BLaER1 treated with 17β-estradiol and CSF1 and Interleukin-3, amounts not matched to agents 10 nM and 100 nM (cell line): ENCODE data around the gene STAT5A.
"Not testable (repeated sequence)": the region's sequence is repeated elsewhere in the genome, so short reads cannot be mapped to it uniquely, and the experiment has no call there.

Experiments used
- H3K27ac ChIP-seq, 11 experiments: shearing (Covaris generic); formaldehyde crosslinking; 2 replicates each; pipeline ENCODE4 v1.8.1; 2022
- H3K27me3 ChIP-seq, 11 experiments: shearing (Covaris generic); formaldehyde crosslinking; 2 replicates each; pipeline ENCODE4 v1.8.1; 2022
- H3K36me3 ChIP-seq, 11 experiments: shearing (Covaris generic); formaldehyde crosslinking; 2 replicates each; pipeline ENCODE4 v1.8.1; 2022
- H3K4me1 ChIP-seq, 10 experiments: shearing (Covaris generic); formaldehyde crosslinking; 2 replicates each; pipeline ENCODE4 v1.8.1; 2022
- H3K4me2 ChIP-seq, 11 experiments: shearing (Covaris generic); formaldehyde crosslinking; 2 replicates each; pipeline ENCODE4 v1.8.1; 2022
- H3K4me3 ChIP-seq, 10 experiments: shearing (Covaris generic); formaldehyde crosslinking; 2 replicates each; pipeline ENCODE4 v1.8.1; 2022
- H3K9ac ChIP-seq, 11 experiments: shearing (Covaris generic); formaldehyde crosslinking; 2 replicates each; pipeline ENCODE4 v1.8.1; 2022
- H3K9me3 ChIP-seq, 11 experiments: shearing (Covaris generic); formaldehyde crosslinking; replicated peaks in 1 of 11; 2 replicates each; pipeline ENCODE4 v1.8.1; 2022
- H4K20me1 ChIP-seq, 11 experiments: shearing (Covaris generic); formaldehyde crosslinking; 2 replicates each; pipeline ENCODE4 v1.8.1; 2022
- Cebpa-rat ChIP-seq, 11 experiments: shearing (Covaris generic); IDR thresholded peaks; 2 replicates each; pipeline ENCODE4 v1.8.1; 2022

Gene STAT5A

DNA sequence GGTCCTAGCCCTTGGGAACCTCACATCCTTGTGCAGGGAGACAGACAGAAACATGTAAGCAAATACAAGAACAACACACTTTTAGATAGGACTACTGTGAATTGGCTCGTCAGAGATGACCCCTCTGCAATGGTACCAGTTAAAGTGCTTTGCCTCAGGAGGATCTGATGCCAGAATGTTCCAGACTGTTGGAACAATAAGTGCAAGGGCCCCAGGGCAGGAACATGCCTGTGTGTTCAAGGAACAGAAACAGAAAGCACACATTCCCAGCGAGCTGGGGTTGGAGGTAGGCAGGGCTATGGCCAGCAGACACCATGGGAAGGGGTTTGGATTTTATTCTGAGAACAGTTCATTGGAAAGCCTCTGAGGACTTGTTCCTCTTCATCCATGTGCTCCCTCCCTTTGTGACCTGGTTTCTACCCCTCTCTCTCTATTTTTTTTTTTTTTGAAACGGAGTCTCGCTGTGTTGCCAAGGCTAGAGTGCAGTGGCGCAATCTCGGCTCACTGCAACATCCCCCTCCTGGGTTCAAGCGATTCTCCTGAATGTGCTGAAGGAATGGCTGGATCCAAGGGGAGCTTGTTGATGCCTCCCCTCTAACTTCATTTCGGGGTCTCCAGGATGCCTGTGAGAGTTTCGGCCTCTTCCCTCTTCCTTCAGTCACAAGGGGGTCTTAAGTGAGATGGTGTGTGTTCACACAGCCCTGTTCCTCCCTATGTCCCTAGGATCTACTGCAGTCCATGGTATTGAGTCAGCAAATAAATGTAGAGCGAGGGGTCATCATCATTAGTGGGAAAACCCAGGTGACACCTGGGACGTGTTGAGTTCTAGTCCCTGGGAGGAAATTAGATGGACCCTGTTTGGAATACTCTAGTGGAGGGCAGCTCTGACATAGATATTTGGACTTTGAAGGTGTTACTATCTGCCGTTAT lies 6.4 kb downstream of the STAT5A start:
- H4K20me1 ChIP-seq: peaks cover 0 to 53% (median 9%) of the 10 kb centered on the region in 11 experiments; a peak in 9 of 22 replicates
- H3K9ac ChIP-seq: no peak overlapping the region
- H3K27ac ChIP-seq: no peak overlapping the region
- H3K4me2 ChIP-seq: no peak overlapping the region
- no peaks in the 10 kb centered on the region for H3K27me3 ChIP-seq
- H3K9me3 ChIP-seq: no peaks in the 10 kb centered on the region
- TF ChIP-seq Cebpa-rat (IDR thresholded peaks at IDR 0.05): no peak
- peaks cover 34 to 96% (median 54%) of the 10 kb centered on the region in 11 experiments for H3K36me3 ChIP-seq
- H3K4me3 ChIP-seq: no peak overlapping the region
- peaks cover 9 to 37% (median 15%) of the 10 kb centered on the region in 10 experiments; a peak in 19 of 20 replicates for H3K4me1 ChIP-seq

DNA sequence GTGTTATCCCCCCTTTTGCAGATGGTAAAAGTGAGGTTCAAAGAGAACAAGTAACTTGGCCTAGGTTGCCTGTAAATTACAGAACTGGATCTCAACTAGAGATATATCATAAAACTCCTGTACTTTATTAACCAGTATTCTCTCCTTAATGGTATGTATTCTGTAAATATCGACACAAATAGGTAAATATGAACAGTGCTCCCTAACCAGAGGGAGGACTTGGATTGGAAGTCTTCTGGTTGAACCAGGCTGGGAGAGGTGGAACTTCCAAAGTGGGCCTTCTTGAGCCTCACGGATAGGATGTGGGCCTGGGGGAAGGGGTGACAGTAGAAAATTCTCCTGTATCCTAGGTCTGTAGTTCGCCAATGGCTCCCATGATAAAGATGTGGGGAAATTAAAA lies 7.7 kb downstream of the STAT5A start:
- H3K9me3 ChIP-seq: no peaks in the 10 kb centered on the region
- H3K9ac ChIP-seq: no peak overlapping the region
- H3K27ac ChIP-seq: no peak overlapping the region
- no peaks in the 10 kb centered on the region for H3K27me3 ChIP-seq
- TF ChIP-seq Cebpa-rat (IDR thresholded peaks at IDR 0.05): no peak
- peaks cover 37 to 89% (median 58%) of the 10 kb centered on the region in 11 experiments for H3K36me3 ChIP-seq
- no peak overlapping the region for H3K4me2 ChIP-seq
- H3K4me1 ChIP-seq: peaks cover 0 to 24% (median 5%) of the 10 kb centered on the region in 10 experiments; a peak in 11 of 20 replicates
- no peak overlapping the region for H3K4me3 ChIP-seq
- peaks cover 0 to 41% (median 0%) of the 10 kb centered on the region in 11 experiments; a peak in 7 of 22 replicates for H4K20me1 ChIP-seq

DNA sequence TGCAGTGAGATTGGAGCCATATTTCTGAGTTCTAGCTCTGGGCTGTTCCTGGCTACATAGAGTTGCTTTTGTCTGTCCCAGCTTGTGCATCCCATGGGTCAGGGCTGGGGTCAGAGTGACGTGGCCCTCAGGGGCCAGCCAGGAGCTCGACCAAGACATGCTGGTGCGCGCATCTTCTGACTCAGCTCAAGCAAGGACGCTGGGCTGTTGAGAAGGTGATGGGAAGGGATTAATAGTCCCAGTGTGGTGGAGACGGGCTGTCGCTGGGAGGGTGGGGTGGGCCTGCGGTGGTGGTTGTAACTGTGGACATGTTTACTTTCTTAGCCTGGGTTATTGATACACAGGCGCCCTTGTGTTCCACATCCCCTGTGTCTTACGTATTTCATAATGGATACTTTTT lies 9.5 kb downstream of the STAT5A start:
- H3K27ac ChIP-seq, H3K4me3 ChIP-seq, H3K27me3 ChIP-seq, H3K4me2 ChIP-seq, H3K9ac ChIP-seq, H3K9me3 ChIP-seq: not testable (repeated sequence)
- Histone ChIP-seq H3K4me1 (0 out of 20 replicates have a peak, but pooled peaks cover 0 to 11% (median 0%) of the 10 kb centered on the region in 10 experiments), H3K36me3 (peaks cover 53 to 89% (median 69%) of the 10 kb centered on the region in 11 experiments), H4K20me1 (peaks cover 0 to 28% (median 0%) of the 10 kb centered on the region in 11 experiments; a peak in 5 of 22 replicates)

DNA sequence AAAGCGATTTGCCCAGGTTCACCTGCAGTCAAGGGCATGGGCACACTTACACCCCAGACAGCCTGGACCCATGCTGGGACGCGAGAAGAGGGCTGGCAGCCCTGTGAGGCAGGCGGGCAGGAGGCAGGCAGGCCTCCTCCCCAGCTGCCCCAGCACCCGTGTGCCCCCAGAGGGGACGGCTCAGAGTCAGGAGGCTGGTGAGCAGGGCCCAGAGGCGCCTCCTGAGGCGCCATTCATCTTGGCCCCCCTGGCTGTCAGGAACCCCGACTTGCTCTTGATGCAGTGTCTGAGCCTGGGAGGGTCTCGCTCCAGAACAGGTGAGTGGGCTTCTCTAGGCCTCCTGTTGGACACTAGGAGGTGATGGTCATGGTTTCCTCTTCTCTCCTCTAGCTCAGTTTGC lies 11.1 kb downstream of the STAT5A start:
- H3K9me3 ChIP-seq, H3K27me3 ChIP-seq, H3K4me2 ChIP-seq, H3K9ac ChIP-seq, H3K4me3 ChIP-seq, H3K4me1 ChIP-seq, H3K27ac ChIP-seq: not testable (repeated sequence)
- Histone ChIP-seq H4K20me1 (peaks cover 0 to 30% (median 0%) of the 10 kb centered on the region in 11 experiments; a peak in 6 of 22 replicates), H3K36me3 (peaks cover 62 to 89% (median 69%) of the 10 kb centered on the region in 11 experiments)

DNA sequence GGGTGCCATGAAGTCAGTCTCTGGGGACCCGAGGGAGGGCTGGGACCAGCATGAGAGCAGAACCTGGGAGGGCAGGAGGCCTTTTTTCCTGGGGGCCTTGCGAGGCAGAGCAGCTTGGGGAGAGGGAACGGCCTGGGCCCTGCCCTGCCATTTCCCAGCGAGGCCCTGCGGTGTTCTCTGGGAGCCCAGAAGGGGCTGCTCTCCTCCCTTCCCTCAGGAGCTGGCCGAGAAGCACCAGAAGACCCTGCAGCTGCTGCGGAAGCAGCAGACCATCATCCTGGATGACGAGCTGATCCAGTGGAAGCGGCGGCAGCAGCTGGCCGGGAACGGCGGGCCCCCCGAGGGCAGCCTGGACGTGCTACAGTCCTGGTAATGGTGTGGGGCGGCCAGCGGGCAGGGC lies 11.6 kb downstream of the STAT5A start:
- Histone ChIP-seq H4K20me1 (peaks cover 0 to 32% (median 0%) of the 10 kb centered on the region in 11 experiments; a peak in 5 of 22 replicates), H3K36me3 (peaks cover 60 to 89% (median 70%) of the 10 kb centered on the region in 11 experiments)
- H3K4me3 ChIP-seq, H3K4me1 ChIP-seq, H3K27ac ChIP-seq, H3K27me3 ChIP-seq, H3K4me2 ChIP-seq, H3K9ac ChIP-seq, H3K9me3 ChIP-seq: not testable (repeated sequence)

DNA sequence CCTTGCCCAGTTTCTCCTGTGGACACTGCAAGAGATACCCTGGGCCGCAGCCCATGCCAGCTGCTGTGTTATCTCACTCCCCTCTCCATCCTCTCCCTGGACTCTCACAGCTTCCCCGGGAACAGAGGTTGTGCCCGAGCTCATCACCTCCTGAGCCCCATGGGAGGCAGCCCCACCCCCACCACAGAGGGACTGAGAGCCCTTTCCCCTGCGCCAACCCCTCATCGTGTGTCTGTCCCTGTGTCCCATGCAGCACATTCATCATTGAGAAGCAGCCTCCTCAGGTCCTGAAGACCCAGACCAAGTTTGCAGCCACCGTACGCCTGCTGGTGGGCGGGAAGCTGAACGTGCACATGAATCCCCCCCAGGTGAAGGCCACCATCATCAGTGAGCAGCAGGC lies 12.7 kb downstream of the STAT5A start:
- Histone ChIP-seq H3K9me3 (no peaks in the 10 kb centered on the region), H4K20me1 (peaks cover 0 to 25% (median 0%) of the 10 kb centered on the region in 11 experiments; a peak in 5 of 22 replicates), H3K4me2 (no peak overlapping the region), H3K27me3 (no peaks in the 10 kb centered on the region), H3K27ac (no peak overlapping the region), H3K4me3 (no peak overlapping the region), H3K36me3 (peaks cover 49 to 89% (median 69%) of the 10 kb centered on the region in 11 experiments), H3K9ac (no peak overlapping the region), H3K4me1 (no peaks in the 10 kb centered on the region)
- no peak for TF ChIP-seq Cebpa-rat (IDR thresholded peaks at IDR 0.05)

DNA sequence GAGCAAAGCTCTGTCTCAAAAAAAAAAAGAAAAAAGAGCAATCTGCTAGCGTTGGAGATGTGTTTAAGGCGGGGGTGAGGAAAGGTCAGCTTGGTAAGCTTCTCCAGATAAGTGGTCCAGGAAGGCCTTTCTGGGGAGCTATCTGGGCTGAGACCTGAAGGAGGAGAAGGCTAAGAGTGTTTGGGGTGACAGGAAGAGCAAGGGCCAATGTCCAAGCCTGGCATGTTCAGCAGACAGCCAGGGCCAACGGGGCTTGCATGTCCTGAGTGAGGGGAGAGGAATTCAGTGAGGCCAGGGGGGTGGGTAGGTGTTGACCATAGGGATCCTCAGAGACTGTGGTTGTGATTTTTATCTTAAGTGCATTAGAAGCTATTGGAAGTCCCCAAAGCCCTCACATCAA lies 15.4 kb downstream of the STAT5A start:
- peaks cover 0 to 33% (median 0%) of the 10 kb centered on the region in 11 experiments; a peak in 6 of 22 replicates for H4K20me1 ChIP-seq
- no peak overlapping the region for H3K4me3 ChIP-seq
- H3K36me3 ChIP-seq: peaks cover 59 to 91% (median 80%) of the 10 kb centered on the region in 11 experiments
- H3K9me3 ChIP-seq: no peaks in the 10 kb centered on the region
- TF ChIP-seq Cebpa-rat (IDR thresholded peaks at IDR 0.05): no peak
- H3K4me2 ChIP-seq: no peak overlapping the region
- no peak overlapping the region for H3K9ac ChIP-seq
- no peaks in the 10 kb centered on the region for H3K27me3 ChIP-seq
- H3K4me1 ChIP-seq: no peaks in the 10 kb centered on the region
- no peak overlapping the region for H3K27ac ChIP-seq

DNA sequence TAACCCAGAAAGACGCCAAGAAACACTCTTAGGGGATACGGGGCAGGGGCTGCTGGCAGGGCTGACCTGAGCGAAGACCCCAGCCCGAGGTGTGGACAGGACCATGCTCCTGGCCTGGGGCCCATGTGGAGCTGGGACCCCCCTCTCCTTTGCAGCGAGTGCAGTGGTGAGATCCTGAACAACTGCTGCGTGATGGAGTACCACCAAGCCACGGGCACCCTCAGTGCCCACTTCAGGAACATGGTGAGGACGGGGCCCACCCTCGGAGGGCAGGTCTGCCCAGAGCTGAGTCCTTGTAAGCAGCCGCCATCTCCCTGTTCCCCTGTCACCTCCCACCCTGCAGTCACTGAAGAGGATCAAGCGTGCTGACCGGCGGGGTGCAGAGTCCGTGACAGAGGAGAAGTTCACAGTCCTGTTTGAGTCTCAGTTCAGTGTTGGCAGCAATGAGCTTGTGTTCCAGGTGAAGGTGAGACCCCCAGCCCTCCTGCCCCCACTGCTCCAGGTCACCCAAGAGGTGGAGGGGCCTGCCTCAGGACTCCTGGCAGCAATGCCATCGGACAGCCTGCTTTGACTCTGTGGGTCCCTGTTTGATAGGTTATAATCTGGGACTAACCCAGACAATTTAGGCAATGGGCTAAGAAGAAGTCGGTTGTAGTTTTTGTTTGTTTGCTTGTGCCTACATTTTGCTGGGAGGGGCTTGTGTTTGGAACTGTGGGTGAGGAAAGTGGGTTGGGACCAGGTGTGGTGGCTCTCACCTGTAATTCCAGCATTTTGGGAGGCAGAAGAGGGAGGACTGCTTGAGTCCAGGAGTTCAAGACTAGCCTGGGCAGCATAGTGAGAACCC lies 16.1 kb downstream of the STAT5A start:
- Histone ChIP-seq H3K27me3 (no peaks in the 10 kb centered on the region), H3K36me3 (peaks cover 65 to 91% (median 86%) of the 10 kb centered on the region in 11 experiments), H3K4me2 (no peak overlapping the region), H3K27ac (no peak overlapping the region), H4K20me1 (peaks cover 0 to 40% (median 0%) of the 10 kb centered on the region in 11 experiments; a peak in 7 of 22 replicates), H3K9ac (no peak overlapping the region), H3K4me1 (no peaks in the 10 kb centered on the region), H3K4me3 (no peak overlapping the region), H3K9me3 (no peaks in the 10 kb centered on the region)
- TF ChIP-seq Cebpa-rat (IDR thresholded peaks at IDR 0.05): no peak

DNA sequence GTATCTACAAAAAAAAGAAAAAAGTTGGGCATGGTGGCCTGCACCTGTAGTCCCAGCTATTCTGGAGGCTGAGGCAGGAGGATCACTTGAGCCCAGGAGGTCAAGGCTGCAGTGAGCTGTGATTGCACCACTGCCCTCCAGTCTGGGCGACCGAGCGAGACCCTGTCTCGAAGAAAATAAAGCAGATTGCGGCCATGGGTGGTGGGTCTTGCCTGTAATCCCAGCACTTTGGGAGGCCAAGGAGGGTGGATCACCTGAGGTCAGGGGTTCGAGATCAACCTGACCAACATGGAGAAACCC lies 16.7 kb downstream of the STAT5A start:
- Histone ChIP-seq H3K36me3 (peaks cover 70 to 94% (median 91%) of the 10 kb centered on the region in 11 experiments), H4K20me1 (peaks cover 0 to 45% (median 0%) of the 10 kb centered on the region in 11 experiments; a peak in 7 of 22 replicates)
- not testable (repeated sequence) for H3K4me1 ChIP-seq, H3K27me3 ChIP-seq, H3K27ac ChIP-seq, H3K9ac ChIP-seq, H3K9me3 ChIP-seq, H3K4me2 ChIP-seq, H3K4me3 ChIP-seq
